ENCODE data around the gene TEX36.
"Not testable (repeated sequence)": the region's sequence is repeated elsewhere in the genome, so short reads cannot be mapped to it uniquely, and the experiment has no call there.

Gene TEX36

DNA sequence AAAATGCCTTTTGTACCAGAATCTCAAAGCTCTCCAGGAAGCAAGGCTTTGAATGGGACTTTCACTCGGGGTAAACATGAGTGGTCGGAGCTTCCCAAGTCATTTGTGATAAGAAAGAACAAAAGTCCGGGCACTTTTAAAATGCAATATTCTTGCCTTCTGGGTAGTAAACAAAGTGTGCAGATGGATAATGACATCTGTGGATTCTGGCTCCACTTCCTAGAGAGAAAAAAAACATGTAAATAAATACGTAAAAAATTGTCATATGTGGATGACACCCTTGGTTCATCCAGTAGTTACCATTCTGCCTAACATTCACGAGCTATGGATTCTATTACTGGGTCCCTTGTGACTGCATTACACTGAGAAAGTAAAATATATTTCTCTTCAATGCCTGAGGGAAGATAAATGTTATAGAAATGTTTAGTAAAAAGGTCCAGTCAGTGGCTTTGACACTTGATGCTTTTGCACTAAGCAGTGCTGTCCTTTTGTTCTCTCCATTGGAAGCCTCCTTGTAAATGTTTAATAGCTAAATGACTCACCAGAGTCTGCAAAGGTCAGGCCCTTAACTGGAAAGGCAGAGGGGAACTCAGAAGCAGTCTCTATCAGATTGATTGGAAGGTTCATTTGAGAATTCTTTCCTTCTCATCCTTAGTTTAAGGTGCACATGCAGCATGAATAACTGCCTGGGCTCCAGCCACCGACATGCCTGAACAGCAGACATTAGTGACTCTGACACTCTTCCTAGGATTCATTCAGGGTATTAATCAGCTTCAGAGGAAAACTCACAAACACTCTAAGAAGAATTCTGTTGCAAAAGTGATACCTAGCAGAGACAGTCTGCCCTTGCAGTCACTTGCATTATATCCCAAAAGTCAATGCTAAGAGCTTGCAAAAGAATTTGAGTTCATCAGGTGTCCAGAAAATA lies 24.8 kb upstream of the TEX36 start:
- no peaks in the 10 kb centered on the region for H3K27me3 ChIP-seq (ENCODE audit: insufficient read depth, poor library complexity, severe bottlenecking)
- no peak overlapping the region for H3K4me3 ChIP-seq (replicated peaks; ENCODE audit: insufficient read depth, low read length)
- DNase-seq (ENCODE audit: low read depth in 1 of 2, low spot score in 1 of 2), result no peak
- no peak overlapping the region for H3K27ac ChIP-seq (replicated peaks)
- TF ChIP-seq, protein P1, sequence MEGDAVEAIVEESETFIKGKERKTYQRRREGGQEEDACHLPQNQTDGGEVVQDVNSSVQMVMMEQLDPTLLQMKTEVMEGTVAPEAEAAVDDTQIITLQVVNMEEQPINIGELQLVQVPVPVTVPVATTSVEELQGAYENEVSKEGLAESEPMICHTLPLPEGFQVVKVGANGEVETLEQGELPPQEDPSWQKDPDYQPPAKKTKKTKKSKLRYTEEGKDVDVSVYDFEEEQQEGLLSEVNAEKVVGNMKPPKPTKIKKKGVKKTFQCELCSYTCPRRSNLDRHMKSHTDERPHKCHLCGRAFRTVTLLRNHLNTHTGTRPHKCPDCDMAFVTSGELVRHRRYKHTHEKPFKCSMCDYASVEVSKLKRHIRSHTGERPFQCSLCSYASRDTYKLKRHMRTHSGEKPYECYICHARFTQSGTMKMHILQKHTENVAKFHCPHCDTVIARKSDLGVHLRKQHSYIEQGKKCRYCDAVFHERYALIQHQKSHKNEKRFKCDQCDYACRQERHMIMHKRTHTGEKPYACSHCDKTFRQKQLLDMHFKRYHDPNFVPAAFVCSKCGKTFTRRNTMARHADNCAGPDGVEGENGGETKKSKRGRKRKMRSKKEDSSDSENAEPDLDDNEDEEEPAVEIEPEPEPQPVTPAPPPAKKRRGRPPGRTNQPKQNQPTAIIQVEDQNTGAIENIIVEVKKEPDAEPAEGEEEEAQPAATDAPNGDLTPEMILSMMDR (IDR thresholded peaks at IDR 0.05; ENCODE audit: insufficient read depth, low read length), result no peak
- TF ChIP-seq SPI1 (IDR thresholded peaks at IDR 0.05; ENCODE audit: borderline replicate concordance, low read depth) (no peak), GABPA (IDR thresholded peaks at IDR 0.05; ENCODE audit: low read depth) (no peak), POLR2AphosphoS5 (IDR thresholded peaks at IDR 0.05; ENCODE audit: low read depth) (no peak)
- TF ChIP-seq, protein P2, sequence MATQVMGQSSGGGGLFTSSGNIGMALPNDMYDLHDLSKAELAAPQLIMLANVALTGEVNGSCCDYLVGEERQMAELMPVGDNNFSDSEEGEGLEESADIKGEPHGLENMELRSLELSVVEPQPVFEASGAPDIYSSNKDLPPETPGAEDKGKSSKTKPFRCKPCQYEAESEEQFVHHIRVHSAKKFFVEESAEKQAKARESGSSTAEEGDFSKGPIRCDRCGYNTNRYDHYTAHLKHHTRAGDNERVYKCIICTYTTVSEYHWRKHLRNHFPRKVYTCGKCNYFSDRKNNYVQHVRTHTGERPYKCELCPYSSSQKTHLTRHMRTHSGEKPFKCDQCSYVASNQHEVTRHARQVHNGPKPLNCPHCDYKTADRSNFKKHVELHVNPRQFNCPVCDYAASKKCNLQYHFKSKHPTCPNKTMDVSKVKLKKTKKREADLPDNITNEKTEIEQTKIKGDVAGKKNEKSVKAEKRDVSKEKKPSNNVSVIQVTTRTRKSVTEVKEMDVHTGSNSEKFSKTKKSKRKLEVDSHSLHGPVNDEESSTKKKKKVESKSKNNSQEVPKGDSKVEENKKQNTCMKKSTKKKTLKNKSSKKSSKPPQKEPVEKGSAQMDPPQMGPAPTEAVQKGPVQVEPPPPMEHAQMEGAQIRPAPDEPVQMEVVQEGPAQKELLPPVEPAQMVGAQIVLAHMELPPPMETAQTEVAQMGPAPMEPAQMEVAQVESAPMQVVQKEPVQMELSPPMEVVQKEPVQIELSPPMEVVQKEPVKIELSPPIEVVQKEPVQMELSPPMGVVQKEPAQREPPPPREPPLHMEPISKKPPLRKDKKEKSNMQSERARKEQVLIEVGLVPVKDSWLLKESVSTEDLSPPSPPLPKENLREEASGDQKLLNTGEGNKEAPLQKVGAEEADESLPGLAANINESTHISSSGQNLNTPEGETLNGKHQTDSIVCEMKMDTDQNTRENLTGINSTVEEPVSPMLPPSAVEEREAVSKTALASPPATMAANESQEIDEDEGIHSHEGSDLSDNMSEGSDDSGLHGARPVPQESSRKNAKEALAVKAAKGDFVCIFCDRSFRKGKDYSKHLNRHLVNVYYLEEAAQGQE (IDR thresholded peaks at IDR 0.05; ENCODE audit: insufficient replicate concordance, low read depth), result no peak

DNA sequence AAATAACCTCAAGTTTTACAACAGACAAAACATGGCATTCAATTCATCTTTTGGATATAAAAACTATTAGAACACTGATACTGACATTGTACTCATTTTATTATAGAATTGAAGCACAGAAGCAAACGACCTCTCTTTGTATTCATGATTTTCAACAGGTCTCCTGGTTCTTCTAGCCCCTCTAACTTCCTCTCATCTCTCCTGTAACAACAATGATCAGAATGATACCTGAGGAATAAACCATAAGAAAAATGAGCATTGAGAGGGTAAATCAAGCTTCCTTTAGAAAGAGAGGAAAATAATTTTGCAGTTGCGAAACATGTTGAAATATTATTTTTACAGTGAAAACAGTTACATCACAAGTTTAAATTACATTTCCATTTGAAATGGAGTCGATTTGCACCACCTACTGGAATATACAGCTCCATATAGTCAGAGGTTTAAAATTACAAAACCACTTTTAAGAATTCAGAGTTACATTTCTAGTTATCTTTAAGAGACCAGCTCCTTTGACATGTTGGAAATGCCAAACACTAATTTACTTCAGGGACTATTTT lies 17.5 kb upstream of the TEX36 start:
- no peak for DNase-seq (ENCODE audit: low read depth in 1 of 2, low spot score in 1 of 2)
- Histone ChIP-seq H3K27me3 (ENCODE audit: insufficient read depth, poor library complexity, severe bottlenecking) (no peaks in the 10 kb centered on the region), H3K27ac (replicated peaks) (no peak overlapping the region), H3K4me3 (replicated peaks; ENCODE audit: insufficient read depth, low read length) (no peak overlapping the region)
- no peak for TF ChIP-seq GABPA (IDR thresholded peaks at IDR 0.05; ENCODE audit: low read depth)
- TF ChIP-seq POLR2AphosphoS5 (IDR thresholded peaks at IDR 0.05; ENCODE audit: low read depth), result no peak

DNA sequence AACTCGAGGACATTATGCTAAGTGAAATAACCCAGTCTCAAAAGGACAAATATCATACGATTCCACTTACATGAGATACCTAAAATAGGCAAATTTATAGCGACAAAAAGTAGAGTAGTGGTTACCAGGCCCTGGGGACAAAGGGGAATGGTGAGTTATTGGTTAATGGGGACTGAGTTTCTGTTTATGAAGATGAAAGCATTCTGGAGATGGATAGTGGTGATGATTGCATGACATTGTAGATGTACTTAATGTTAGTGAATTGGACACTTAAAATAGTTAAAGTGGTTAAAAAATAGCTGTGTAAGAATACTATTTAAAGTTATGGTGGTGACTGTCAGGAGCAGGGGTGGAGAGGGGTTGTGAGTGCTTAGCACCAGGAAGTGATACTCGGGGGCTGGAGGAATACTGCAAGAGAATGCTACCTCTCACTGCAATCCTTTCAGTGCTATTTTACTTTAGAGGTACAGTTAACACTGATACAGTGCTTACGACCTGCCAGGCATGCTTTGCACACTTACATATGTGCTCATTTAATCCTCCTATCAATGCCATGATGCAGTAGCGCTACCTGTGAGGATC lies 16.7 kb upstream of the TEX36 start:
- no peak for DNase-seq (ENCODE audit: low read depth in 1 of 2, low spot score in 1 of 2)
- no peak overlapping the region for H3K27ac ChIP-seq (replicated peaks)
- TF ChIP-seq POLR2AphosphoS5 (IDR thresholded peaks at IDR 0.05; ENCODE audit: low read depth), result no peak
- no peak for TF ChIP-seq GABPA (IDR thresholded peaks at IDR 0.05; ENCODE audit: low read depth)

DNA sequence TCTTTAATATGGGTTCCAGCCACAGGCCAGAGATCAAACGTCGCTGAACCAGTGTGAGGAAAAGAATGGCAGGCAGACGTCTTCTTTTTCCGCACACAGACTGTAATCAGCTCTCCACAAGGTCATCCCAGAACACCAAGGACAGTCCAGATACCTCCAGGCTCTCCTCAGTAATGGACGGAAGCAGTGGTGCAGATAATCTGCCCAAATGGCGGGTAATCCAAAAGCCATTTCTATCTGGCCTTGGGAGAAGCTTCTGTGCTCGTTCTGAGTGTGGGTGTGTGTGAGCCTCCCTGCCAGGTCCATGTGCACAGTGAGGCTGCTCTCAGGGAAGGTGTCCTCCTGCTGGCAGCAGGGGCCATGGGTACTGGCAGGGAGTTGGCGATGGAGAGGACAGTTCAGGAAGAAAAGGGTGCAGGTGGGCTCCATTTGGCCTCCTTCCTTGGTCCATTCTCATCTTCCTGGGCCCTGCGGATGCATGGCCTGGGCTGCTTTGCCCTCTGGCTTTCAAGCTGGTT lies 15.6 kb upstream of the TEX36 start:
- no peak for TF ChIP-seq GABPA (IDR thresholded peaks at IDR 0.05; ENCODE audit: low read depth)
- TF ChIP-seq, protein P2 (IDR thresholded peaks at IDR 0.05; ENCODE audit: insufficient replicate concordance, low read depth), result no peak
- TF ChIP-seq SPI1 (IDR thresholded peaks at IDR 0.05; ENCODE audit: borderline replicate concordance, low read depth), result no peak
- no peak for TF ChIP-seq POLR2AphosphoS5 (IDR thresholded peaks at IDR 0.05; ENCODE audit: low read depth)
- TF ChIP-seq, protein P1 (IDR thresholded peaks at IDR 0.05; ENCODE audit: insufficient read depth, low read length), result no peak
- Histone ChIP-seq H3K27ac (replicated peaks) (no peak overlapping the region), H3K27me3 (ENCODE audit: insufficient read depth, poor library complexity, severe bottlenecking) (no peaks in the 10 kb centered on the region), H3K4me3 (replicated peaks; ENCODE audit: insufficient read depth, low read length) (no peak overlapping the region)
- no peak for DNase-seq (ENCODE audit: low read depth in 1 of 2, low spot score in 1 of 2)

More for the DNA sequence above, 16.7 kb upstream of the TEX36 start:
- Histone ChIP-seq H3K27me3 (ENCODE audit: insufficient read depth, poor library complexity, severe bottlenecking) (no peaks in the 10 kb centered on the region), H3K4me3 (replicated peaks; ENCODE audit: insufficient read depth, low read length) (no peak overlapping the region)

DNA sequence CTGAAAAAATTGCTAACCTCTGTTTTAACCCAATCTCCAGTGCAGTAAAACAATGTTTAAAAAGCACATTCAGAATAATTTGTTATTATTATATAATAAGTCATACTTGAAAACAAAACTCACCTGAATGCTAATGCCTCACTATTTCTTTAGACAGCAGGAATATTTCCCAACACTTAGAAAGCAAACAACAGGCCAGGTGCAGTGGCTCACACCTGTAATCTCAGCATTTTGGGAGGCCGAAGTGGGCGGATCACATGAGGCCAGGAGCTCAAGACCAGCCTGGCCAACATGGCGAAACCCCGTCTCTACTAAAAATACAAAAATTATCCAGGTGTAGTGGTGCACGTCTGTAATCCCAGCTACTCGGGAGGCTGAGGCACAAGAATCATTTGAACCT lies 13.9 kb upstream of the TEX36 start:
- H3K27ac ChIP-seq (replicated peaks); DNase-seq (ENCODE audit: low read depth in 1 of 2, low spot score in 1 of 2); H3K4me3 ChIP-seq (replicated peaks; ENCODE audit: insufficient read depth, low read length); H3K27me3 ChIP-seq (ENCODE audit: insufficient read depth, poor library complexity, severe bottlenecking): not testable (repeated sequence)
